CD4-positive, alpha-beta T cell treated with Interleukin-17A for 4 hours (primary cell): Measurements from ENCODE around the gene PCDH9.

Experiments
- DNase-seq: peaks from one replicate; pipeline ENCODE4 v3.0.0-alpha.2; 2020; ENCODE audit warnings: mixed read lengths

PCDH9 gene

GRCh38 chr13:67229481-67230403 is at the start of gene PCDH9:
TSS of gene PCDH9 (minus strand) at chr13:67230336. CDS start at chr13:67228440, 1,896 bp downstream.
- peak; percentile 15 for DNase-seq

GRCh38 chr13:67278235-67278634 is 48.1 kb upstream of the PCDH9 start:
- no peak for DNase-seq

GRCh38 chr13:67277581-67277980 is 47.4 kb upstream of the PCDH9 start:
- DNase-seq, result no peak

- no peak for DNase-seq
Observed at GRCh38 chr13:67275351-67275960, 45.3 kb upstream of the PCDH9 start.

- no peak for DNase-seq
Observed at GRCh38 chr13:67273001-67273400, 42.9 kb upstream of the PCDH9 start.

GRCh38 chr13:67267136-67267535 is 37.0 kb upstream of the PCDH9 start:
- DNase-seq, result no peak

GRCh38 chr13:67259208-67259607 is 29.1 kb upstream of the PCDH9 start:
- no peak for DNase-seq

- DNase-seq, result no peak
Observed at GRCh38 chr13:67258482-67258881, 28.3 kb upstream of the PCDH9 start.

- no peak for DNase-seq
Observed at GRCh38 chr13:67238861-67239260, 8.7 kb upstream of the PCDH9 start.

- no peak for DNase-seq
Observed at GRCh38 chr13:67238277-67238859, 8.2 kb upstream of the PCDH9 start.

GRCh38 chr13:67235265-67235664 is 5.1 kb upstream of the PCDH9 start:
- DNase-seq, result no peak

GRCh38 chr13:67232384-67232783 is 2.2 kb upstream of the PCDH9 start:
- DNase-seq, result no peak

GRCh38 chr13:67231289-67232000 is 1.3 kb upstream of the PCDH9 start:
- DNase-seq, result no peak

GRCh38 chr13:67230404-67231288 is 510 bp upstream of the PCDH9 start:
- peak; percentile 85 for DNase-seq

- no peak for DNase-seq
Observed at GRCh38 chr13:67228916-67229315, 1.2 kb downstream of the PCDH9 start.

- no peak for DNase-seq
Observed at GRCh38 chr13:67228031-67228430, 2.1 kb downstream of the PCDH9 start.

- no peak for DNase-seq
Observed at GRCh38 chr13:67227131-67227983, 2.8 kb downstream of the PCDH9 start.

- no peak for DNase-seq
Observed at GRCh38 chr13:67226696-67227095, 3.4 kb downstream of the PCDH9 start.

GRCh38 chr13:67225252-67226159 is 4.6 kb downstream of the PCDH9 start:
- DNase-seq, result no peak
